ENCODE measurements around the gene RBM5.

The RBM5 gene

DNA sequence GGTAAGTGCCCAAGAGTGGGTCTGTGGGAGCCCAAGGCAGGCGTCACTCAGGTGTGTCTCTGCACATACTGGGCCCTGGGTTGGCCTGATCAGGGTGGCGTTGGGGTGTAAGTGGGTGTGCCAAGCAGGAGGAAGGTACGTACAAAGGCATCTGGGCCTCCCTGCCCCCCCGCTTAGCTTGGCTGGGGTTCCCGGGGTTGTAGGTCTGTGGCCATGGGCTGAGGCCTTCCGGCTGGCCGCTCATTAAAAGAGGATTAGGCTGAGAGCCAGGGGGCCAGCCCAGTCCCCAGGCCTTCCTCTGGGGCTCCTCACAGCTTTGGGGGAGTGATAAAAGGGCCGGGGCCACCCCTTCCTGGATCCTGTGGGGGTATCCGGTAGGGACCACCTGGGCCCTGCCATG lies 79.7 kb downstream of the RBM5 start:
- in situ Hi-C loops (cut with MboI; ENCODE audit: low pct_unique_long_range_greater_than_20kb, low sequenced_read_pairs, unreplicated experiment) = no loop called here
- no peak for DNase-seq (ENCODE audit: low spot score)
- TF ChIP-seq, protein P1, sequence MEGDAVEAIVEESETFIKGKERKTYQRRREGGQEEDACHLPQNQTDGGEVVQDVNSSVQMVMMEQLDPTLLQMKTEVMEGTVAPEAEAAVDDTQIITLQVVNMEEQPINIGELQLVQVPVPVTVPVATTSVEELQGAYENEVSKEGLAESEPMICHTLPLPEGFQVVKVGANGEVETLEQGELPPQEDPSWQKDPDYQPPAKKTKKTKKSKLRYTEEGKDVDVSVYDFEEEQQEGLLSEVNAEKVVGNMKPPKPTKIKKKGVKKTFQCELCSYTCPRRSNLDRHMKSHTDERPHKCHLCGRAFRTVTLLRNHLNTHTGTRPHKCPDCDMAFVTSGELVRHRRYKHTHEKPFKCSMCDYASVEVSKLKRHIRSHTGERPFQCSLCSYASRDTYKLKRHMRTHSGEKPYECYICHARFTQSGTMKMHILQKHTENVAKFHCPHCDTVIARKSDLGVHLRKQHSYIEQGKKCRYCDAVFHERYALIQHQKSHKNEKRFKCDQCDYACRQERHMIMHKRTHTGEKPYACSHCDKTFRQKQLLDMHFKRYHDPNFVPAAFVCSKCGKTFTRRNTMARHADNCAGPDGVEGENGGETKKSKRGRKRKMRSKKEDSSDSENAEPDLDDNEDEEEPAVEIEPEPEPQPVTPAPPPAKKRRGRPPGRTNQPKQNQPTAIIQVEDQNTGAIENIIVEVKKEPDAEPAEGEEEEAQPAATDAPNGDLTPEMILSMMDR (IDR thresholded peaks at IDR 0.05; ENCODE audit: extremely low read depth, insufficient read depth, missing control alignments) = no peak

Measured in GM13977 (cell line).